ENCODE data around the gene ZNF613. TPM values are rescaled to one million over a fixed set of nuclear protein-coding genes. Genes with fewer than 3 reads are reported as not detected.
"Not testable (repeated sequence)": the region's sequence is repeated elsewhere in the genome, so short reads cannot be mapped to it uniquely, and the experiment has no call there.

Gene ZNF613
- total RNA-seq, 2 donors from 2014 or later = 3.5 to 4.3 TPM

DNA sequence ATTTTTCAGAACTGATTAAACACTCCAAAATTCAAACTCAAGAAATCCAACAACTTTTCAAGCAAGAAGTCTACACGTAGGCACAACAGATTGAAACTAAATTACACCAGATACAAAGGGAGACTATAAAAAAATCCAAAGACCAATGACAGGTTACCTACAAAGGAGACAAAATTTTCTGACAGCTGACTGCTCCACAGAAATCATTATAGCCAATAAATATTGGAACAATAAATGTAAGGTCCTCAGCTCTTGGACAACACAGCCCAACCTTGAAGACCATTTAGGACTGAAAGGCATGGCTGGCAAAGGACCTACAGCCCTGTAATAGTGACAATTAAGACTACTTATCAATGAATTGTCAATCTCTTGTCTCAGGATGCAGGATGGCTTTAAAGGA lies 43.4 kb downstream of the ZNF613 start:
- Mint-ChIP-seq H3K9me3 (peaks cover 32% of the 10 kb centered on the region), H3K4me1 (no peaks in the 10 kb centered on the region)

DNA sequence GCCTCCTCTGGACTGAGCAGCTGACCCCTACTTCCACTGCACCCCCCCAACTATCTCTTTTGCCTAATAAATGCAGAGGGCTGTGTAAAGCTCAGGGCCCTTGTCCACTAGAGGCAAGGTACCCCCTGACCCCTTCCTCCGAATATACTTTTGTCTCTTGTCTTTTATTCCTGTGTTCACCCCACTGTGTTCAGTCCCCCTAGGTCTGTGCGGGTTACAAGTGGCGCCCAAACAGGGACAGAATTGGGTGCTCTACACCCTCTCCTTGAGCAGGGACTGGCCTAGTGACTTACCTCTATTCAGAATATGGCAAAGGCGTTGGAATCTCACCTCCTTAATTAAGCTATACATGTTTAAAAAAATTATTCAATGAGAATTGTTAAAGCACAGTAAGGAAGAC lies 44.4 kb downstream of the ZNF613 start:
- Mint-ChIP-seq H3K27me3 (no peaks in the 10 kb centered on the region), H3K4me3 (no peak overlapping the region)

More for the DNA sequence above, 43.4 kb downstream of the ZNF613 start:
- ATAC-seq (replicated peaks) = no peak
- H3K27ac Mint-ChIP-seq = no peak overlapping the region
- no peaks in the 10 kb centered on the region for H3K27me3 Mint-ChIP-seq
- peaks cover 90% of the 10 kb centered on the region for H3K36me3 Mint-ChIP-seq (ENCODE audit: low read depth)
- no peak overlapping the region for H3K4me3 Mint-ChIP-seq

GRCh38 chr19:51975787-51976186 lies 48.5 kb downstream of the ZNF613 start:
- not testable (repeated sequence) for H3K27me3 Mint-ChIP-seq; H3K4me1 Mint-ChIP-seq; ATAC-seq (replicated peaks); H3K4me3 Mint-ChIP-seq; H3K27ac Mint-ChIP-seq
- Mint-ChIP-seq H3K36me3 (ENCODE audit: low read depth) (peaks cover 94% of the 10 kb centered on the region), H3K9me3 (peaks cover 32% of the 10 kb centered on the region)

More for the DNA sequence above, 44.4 kb downstream of the ZNF613 start:
- Mint-ChIP-seq H3K27ac (no peak overlapping the region), H3K36me3 (ENCODE audit: low read depth) (peaks cover 89% of the 10 kb centered on the region), H3K4me1 (no peaks in the 10 kb centered on the region), H3K9me3 (peaks cover 35% of the 10 kb centered on the region)
- ATAC-seq (replicated peaks) = no peak

- no peak for ATAC-seq (replicated peaks)
- Mint-ChIP-seq H3K4me3 (no peak overlapping the region), H3K36me3 (ENCODE audit: low read depth) (peaks cover 94% of the 10 kb centered on the region), H3K27me3 (no peaks in the 10 kb centered on the region), H3K4me1 (no peaks in the 10 kb centered on the region), H3K9me3 (peaks cover 22% of the 10 kb centered on the region), H3K27ac (no peak overlapping the region)
These were observed 49.6 kb downstream of the ZNF613 start for GRCh38 chr19:51976852-51977251.

DNA sequence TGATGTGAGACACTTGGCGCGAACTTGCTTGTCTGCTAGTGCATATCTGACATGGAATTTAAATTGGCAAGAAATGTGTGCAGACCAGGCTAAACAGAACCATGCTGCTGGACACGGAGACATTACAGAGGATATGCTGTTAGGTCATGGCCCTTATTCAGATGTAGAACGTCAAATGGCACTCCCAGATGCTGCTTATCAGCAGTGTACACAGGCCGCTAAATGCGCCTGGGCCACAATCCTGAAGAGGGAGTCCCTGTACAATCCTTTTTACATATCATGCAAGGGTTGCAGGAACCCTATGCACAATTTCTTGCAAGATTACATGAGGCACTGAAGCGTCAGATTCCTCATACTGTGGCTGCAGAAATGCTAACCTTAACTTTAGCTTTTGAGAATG lies 50.1 kb downstream of the ZNF613 start:
- no peaks in the 10 kb centered on the region for H3K27me3 Mint-ChIP-seq
- no peak overlapping the region for H3K27ac Mint-ChIP-seq
- peaks cover 20% of the 10 kb centered on the region for H3K9me3 Mint-ChIP-seq
- no peak overlapping the region for H3K4me3 Mint-ChIP-seq
- H3K36me3 Mint-ChIP-seq (ENCODE audit: low read depth) = peaks cover 93% of the 10 kb centered on the region
- H3K4me1 Mint-ChIP-seq = no peaks in the 10 kb centered on the region
- no peak for ATAC-seq (replicated peaks)

- no peaks in the 10 kb centered on the region for H3K4me1 Mint-ChIP-seq
- no peaks in the 10 kb centered on the region for H3K27me3 Mint-ChIP-seq
- H3K4me3 Mint-ChIP-seq = no peak overlapping the region
- H3K9me3 Mint-ChIP-seq = peaks cover 23% of the 10 kb centered on the region
- no peak overlapping the region for H3K27ac Mint-ChIP-seq
- no peak for ATAC-seq (replicated peaks)
- peaks cover 93% of the 10 kb centered on the region for H3K36me3 Mint-ChIP-seq (ENCODE audit: low read depth)
These were observed 51.6 kb downstream of the ZNF613 start for GRCh38 chr19:51978882-51979281.

GRCh38 chr19:51980116-51980736 lies 53.0 kb downstream of the ZNF613 start:
- Mint-ChIP-seq H3K36me3 (ENCODE audit: low read depth) (peaks cover 85% of the 10 kb centered on the region), H3K27ac (no peak overlapping the region), H3K4me3 (no peak overlapping the region), H3K4me1 (no peaks in the 10 kb centered on the region), H3K27me3 (no peaks in the 10 kb centered on the region), H3K9me3 (peaks cover 23% of the 10 kb centered on the region)
- no peak for ATAC-seq (replicated peaks)

GRCh38 chr19:51980926-51981325 lies 53.7 kb downstream of the ZNF613 start:
- H3K36me3 Mint-ChIP-seq (ENCODE audit: low read depth) = peaks cover 84% of the 10 kb centered on the region
- H3K27me3 Mint-ChIP-seq; H3K4me3 Mint-ChIP-seq; H3K27ac Mint-ChIP-seq; ATAC-seq (replicated peaks); H3K4me1 Mint-ChIP-seq: not testable (repeated sequence)
- peaks cover 23% of the 10 kb centered on the region for H3K9me3 Mint-ChIP-seq

- no peak for ATAC-seq (replicated peaks)
- Mint-ChIP-seq H3K36me3 (ENCODE audit: low read depth) (peaks cover 69% of the 10 kb centered on the region), H3K4me1 (peaks cover 6% of the 10 kb centered on the region), H3K27me3 (no peaks in the 10 kb centered on the region), H3K27ac (no peak overlapping the region), H3K4me3 (no peak overlapping the region), H3K9me3 (peaks cover 29% of the 10 kb centered on the region)
These were observed 56.1 kb downstream of the ZNF613 start for GRCh38 chr19:51983361-51983760.

DNA sequence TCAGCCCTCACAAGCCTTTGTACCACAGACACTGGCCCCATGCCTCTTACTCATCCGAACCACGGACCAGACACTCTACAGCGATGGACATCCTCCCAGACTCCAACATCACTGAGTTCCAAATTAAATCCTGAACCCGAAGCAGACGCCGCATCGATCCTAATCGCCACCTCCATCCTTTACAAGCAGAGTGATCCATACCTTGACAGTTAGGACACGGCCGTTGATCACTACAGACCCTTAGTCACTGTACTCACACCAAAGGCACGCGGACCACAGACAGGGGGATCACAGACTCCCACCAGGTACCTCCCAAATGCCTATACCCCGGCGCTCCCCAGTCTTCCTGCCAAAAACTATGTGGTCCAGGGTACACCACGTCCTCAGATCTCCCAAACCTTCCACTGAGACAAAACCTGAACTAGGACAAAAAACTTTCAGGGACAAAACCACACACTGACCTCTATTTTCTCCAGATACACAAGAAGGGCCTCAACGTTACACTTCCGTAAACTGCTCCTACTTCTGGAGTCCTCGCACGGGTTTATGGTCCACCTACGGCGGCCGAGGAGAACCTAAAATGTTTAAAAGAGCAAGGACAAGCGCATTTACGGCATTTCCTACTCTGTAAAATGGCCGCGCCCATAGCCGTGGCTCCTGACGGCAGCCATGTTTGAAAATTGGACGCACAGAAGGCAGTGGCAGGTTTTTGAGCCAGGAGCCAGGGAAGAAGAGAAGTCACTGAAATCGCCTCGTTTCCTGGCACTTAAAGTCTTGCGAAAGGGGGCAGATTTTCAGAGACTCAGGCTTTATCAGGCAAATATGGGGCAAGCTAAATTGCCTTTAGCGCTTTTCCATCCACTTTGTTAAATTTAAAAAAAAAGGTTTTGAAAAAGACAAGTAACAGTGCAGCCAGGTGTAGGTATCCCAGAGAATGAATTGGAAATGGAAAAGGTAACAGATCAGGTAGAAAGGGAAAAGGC lies 59.3 kb downstream of the ZNF613 start, which contains the start of gene ZNF350:
ZNF350 (minus strand) TSS at position 532 of the 983 bp plus-strand sequence. CDS start 12,480 bp downstream, outside the sequence.
- no peaks in the 10 kb centered on the region for H3K27me3 Mint-ChIP-seq
- peaks cover 6% of the 10 kb centered on the region for H3K4me1 Mint-ChIP-seq
- peak within 1 kb of the TSS; percentile 94 for H3K27ac Mint-ChIP-seq
- peak within 1 kb of the TSS; percentile 92 for H3K4me3 Mint-ChIP-seq
- ATAC-seq (replicated peaks) = peak; percentile 98
- H3K9me3 Mint-ChIP-seq = peaks cover 33% of the 10 kb centered on the region
- peaks cover 36% of the 10 kb centered on the region for H3K36me3 Mint-ChIP-seq (ENCODE audit: low read depth)

GRCh38 chr19:51993422-51993821 lies 66.2 kb downstream of the ZNF613 start:
- Mint-ChIP-seq H3K4me1 (no peaks in the 10 kb centered on the region), H3K27ac (no peak overlapping the region), H3K4me3 (no peak overlapping the region), H3K27me3 (no peaks in the 10 kb centered on the region), H3K9me3 (peaks cover 47% of the 10 kb centered on the region), H3K36me3 (ENCODE audit: low read depth) (peaks cover 52% of the 10 kb centered on the region)
- ATAC-seq (replicated peaks) = no peak

DNA sequence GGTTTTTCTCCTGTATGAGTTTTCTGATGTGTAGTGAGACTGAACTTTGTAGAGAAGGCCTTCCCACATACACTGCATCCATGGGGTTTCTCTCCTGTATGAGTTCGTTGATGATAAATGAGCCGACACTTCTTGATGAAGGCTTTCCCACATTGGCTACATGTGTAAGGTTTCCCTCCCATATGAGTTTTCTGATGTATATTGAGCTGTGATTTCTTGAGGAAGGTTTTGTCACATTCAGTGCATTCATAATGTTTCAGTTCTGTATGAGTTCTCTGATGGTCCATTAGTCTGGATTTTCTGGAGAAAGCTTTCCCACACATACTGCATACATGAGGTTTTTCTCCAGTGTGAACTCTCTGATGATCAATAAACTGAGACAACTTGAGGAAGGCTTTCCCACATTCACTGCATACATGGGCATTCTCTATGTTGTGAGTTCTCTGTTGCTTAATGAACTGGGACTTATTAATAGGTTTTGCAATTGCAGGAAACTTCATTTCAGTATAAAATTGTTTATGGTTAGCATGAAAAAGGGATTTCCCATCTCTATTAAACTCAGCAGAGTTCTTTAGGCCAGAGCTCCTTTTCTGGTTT lies 66.9 kb downstream of the ZNF613 start:
- no peak overlapping the region for H3K27ac Mint-ChIP-seq
- no peaks in the 10 kb centered on the region for H3K27me3 Mint-ChIP-seq
- no peak for ATAC-seq (replicated peaks)
- no peaks in the 10 kb centered on the region for H3K4me1 Mint-ChIP-seq
- H3K4me3 Mint-ChIP-seq = no peak overlapping the region
- H3K36me3 Mint-ChIP-seq (ENCODE audit: low read depth) = peaks cover 59% of the 10 kb centered on the region
- peaks cover 40% of the 10 kb centered on the region for H3K9me3 Mint-ChIP-seq

Data from activated T-helper 17 cell treated with anti-CD3 and anti-CD28 coated beads, Interleukin-2, amount 50 U/mL, for 72 hours (primary cell).